ENCODE data around the gene ANK2.
A peak's percentile ranks its signal among the peaks of the same experiment; 100 is the strongest.

ANK2 gene

DNA sequence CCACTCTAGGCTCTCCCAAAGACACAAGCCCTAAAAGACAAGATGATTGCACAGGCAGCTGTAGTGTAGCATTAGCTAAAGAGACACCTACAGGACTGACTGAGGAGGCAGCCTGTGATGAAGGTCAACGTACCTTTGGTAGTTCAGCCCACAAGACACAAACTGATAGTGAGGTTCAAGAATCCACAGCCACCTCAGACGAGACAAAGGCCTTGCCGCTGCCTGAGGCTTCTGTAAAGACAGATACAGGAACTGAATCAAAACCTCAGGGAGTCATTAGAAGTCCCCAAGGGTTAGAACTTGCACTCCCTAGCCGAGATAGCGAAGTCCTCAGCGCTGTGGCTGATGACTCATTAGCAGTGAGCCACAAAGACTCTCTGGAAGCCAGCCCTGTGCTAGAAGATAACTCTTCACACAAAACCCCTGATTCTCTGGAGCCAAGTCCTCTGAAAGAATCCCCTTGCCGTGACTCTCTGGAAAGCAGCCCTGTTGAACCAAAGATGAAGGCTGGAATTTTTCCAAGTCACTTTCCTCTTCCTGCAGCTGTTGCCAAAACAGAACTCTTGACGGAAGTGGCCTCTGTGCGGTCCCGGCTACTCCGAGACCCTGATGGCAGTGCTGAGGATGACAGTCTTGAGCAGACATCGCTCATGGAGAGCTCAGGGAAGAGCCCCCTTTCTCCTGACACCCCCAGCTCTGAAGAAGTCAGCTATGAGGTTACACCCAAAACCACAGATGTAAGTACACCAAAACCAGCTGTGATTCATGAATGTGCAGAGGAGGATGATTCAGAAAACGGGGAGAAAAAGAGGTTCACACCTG, 306.3 kb downstream of the ANK2 start:
- DNase-seq, result peak; percentile 79

DNA sequence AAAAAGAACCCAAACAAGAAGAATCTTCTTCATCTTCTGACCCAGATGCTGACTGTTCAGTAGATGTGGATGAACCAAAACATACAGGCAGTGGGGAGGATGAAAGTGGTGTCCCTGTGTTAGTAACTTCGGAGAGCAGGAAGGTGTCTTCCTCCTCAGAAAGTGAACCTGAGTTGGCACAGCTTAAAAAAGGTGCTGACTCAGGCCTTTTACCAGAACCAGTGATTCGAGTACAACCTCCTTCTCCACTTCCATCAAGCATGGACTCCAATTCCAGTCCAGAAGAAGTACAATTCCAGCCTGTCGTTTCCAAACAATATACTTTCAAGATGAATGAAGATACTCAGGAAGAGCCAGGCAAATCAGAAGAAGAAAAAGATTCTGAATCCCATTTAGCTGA, 307.0 kb downstream of the ANK2 start:
- no peak for DNase-seq

- no peak for DNase-seq
Measured at GRCh38 chr4:113358784-113359183, 309.3 kb downstream of the ANK2 start.

GRCh38 chr4:113365377-113365776, 315.9 kb downstream of the ANK2 start:
- DNase-seq, result no peak

DNA sequence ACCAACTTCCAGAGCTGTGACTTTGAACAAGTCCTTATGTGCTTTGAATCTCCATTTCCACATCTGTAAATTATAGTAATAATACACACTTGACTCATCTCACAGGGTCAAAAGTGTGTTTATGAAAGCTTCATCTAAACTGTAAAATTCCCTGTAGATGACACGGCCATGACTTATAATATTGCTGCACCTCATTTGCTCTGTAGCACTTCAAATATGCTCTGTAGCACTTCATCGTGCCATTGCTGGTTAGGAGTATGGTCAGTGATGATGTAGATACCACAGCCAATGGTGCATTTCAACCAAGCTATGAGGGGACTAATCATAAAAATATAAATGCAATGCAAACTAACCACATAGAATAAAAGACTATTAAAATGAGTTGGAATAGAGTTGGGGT, 318.6 kb downstream of the ANK2 start:
- no peak for DNase-seq

GRCh38 chr4:113371111-113371510, 321.7 kb downstream of the ANK2 start:
- no peak for DNase-seq

GRCh38 chr4:113375964-113376666, 326.7 kb downstream of the ANK2 start:
- DNase-seq, result no peak

DNA sequence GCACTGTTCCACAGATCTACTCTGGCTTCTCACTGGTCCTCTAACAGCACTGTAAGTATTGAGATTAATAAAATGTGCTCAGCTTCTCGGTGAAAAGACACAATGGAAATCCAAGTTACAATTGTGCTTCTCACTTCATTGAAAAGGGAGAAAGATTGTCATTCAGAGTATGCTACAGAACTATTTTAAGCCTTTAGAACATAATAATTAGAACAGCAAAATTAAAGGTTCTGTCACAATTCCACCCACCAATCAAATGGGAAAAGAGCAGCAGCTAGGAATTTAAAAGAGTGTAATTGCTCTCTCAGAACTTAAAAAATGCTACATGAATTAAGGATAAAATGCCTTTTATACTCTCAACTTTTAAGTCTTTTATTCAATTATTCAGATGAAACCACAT, 329.4 kb downstream of the ANK2 start:
- no peak for DNase-seq

DNA sequence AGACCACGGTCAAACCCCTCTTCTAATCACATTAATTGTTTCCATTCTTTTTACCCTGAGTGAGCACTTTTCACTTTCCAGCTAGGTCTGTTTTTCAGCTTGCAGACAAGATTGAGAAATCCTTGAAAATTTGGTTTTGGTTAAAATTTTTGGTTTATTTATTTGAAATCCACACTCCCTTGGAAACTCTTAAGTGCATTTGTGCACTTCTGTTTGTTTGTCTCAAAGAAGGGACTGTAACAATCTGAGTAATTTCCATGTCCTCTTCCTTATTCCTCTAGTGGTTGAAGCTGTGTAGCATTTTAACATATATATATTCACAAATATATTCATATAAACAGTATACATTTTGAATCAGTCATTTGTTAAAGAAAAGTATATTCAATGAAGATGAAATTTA, 333.3 kb downstream of the ANK2 start:
- DNase-seq, result no peak

- DNase-seq, result no peak
Measured at GRCh38 chr4:113383111-113383785, 333.8 kb downstream of the ANK2 start.

DNA sequence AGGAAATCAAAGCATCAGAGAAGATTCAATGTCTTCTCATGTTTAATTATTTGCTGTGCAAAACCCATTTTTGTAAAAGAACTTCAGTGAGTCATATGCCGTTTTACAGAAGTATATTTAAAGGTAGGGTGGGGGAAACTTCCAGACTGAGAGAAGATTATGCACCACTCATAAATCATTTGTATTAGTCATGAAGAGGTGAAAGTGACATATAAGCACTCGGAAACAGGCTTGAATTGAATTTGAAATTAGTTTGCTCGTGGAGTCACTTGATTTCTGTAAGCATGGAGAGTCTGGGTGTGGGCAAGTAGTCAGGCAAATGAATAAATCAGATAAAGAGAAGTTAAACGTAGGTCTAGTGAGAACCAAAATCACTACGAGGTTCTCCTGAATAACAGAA, 335.1 kb downstream of the ANK2 start:
- DNase-seq, result no peak

- no peak for DNase-seq
Measured at GRCh38 chr4:113385281-113385899, 335.9 kb downstream of the ANK2 start.

DNA sequence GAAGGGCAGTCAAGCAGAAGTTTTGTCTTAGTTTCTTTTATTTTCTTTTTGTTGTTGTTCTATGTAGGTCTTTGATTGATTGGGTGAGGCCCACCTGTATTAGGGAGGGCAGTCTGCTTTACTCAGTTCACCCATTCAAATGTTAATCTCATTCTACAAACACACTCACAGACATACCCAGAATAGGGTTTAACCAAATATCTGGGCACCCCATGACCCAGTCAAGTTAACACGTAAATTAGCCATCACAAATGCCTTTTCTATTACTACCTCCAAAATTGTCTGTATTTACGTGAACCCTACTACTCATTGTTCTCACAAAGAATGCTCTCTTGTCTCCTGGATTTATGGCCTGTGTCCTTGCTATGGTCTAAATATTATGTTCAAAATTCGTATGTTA, 339.7 kb downstream of the ANK2 start:
- no peak for DNase-seq

- no peak for DNase-seq
Measured at GRCh38 chr4:113390850-113391249, 341.4 kb downstream of the ANK2 start.

GRCh38 chr4:113394108-113394729, 344.8 kb downstream of the ANK2 start:
- DNase-seq, result no peak

DNA sequence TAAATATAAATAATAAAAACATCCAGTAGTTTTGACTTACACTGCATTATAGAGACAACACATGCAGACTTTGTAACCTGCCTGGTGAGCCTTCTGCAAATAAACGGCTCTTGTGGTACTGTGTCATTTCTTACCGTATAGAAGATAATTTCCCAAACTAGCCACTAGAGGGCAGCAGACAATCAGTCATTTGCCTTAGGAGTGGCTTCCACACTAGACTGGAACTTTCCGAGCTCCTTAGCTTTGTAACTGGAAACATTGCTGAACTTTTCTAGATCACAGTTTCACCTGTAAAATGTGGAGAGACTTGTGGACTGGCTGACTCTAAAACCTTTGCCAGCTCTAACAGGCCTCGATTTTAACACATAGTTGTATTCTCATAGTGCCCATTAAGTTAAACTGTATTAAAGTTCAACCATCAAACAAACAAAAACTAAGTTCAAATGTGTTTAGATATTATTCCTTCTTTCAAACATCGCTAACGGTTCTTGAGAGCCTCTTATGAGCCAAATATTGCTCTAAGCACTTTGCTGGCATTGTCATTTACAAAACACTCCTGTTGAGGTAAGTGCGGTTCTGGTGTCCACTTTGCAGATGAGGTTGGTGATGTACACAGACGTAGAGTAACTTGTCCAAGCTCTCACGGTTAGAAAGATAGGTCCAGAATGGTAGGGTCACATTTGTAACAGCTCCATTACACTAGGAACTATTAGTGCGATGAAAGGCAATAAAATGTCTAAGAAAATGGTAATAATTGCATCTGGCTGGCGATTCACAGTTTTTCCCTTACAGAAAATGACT, 345.5 kb downstream of the ANK2 start:
- peak; percentile 50 for DNase-seq

DNA sequence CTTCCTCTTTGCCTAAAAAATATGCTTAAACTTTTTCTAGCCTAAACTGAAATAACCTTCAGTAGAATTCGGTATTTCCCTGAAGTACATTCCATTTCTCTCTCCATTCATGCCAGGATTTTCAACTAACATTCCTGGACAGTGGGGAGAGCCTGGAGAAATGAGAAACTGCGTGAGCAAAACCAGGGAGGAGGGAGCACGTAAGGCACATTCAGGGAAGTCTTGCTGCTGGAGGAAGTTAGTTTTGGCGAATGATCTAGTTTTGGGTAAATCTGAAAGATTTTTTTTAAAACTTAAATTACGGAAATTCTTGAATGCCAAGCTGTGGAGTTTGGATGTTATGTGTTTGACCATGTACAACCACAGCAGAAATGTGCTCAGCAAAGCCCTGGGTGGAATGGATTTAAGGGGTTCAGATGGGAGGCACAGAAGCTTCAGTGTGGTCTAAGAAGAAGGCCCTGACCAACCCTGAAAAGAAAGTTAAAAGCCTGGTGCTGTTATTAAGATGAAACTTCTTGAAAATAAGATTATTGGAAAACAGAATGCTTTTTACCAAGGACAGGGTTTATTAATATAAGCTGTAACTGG, 347.8 kb downstream of the ANK2 start:
- DNase-seq, result no peak

GRCh38 chr4:113398441-113399143, 349.1 kb downstream of the ANK2 start:
- DNase-seq, result no peak

GRCh38 chr4:113404167-113404571, 354.7 kb downstream of the ANK2 start:
- DNase-seq, result no peak

GRCh38 chr4:113404841-113405240, 355.4 kb downstream of the ANK2 start:
- no peak for DNase-seq
